A549 (cell line): ENCODE results near the gene PPCS.

Experiments used
- CTCF ChIP-seq: fragments of >200 bp; sonication (Bioruptor Twin); formaldehyde crosslinking; IDR thresholded peaks from 3 replicates; pipeline ENCODE4 v1.5.1; 2016
- KDM1A ChIP-seq: fragments of 200-600 bp; sonication (generic); IDR thresholded peaks from 2 replicates; pipeline ENCODE4 v1.6.1; 2016; ENCODE audit warnings: low read depth, mild to moderate bottlenecking
- KDM5A ChIP-seq: fragments of 200-600 bp; sonication (generic); IDR thresholded peaks from 2 replicates; pipeline ENCODE4 v1.6.1; 2016; ENCODE audit warnings: antibody characterized with exemption, mild to moderate bottlenecking
- MAX ChIP-seq: IDR thresholded peaks from 2 replicates; pipeline ENCODE4 v1.6.1; 2012
- POLR2A ChIP-seq: IDR thresholded peaks from 2 replicates; pipeline ENCODE4 v1.6.1; 2012; ENCODE audit warnings: mild to moderate bottlenecking, low read length
- RFX5 ChIP-seq: fragments of 450-650 bp; IDR thresholded peaks from 2 replicates; pipeline ENCODE4 v1.7.1; 2014; ENCODE audit warnings: antibody characterized with exemption, mild to moderate bottlenecking, moderate library complexity

- TF ChIP-seq CTCF (no peak), RFX5 (no peak), KDM1A (no peak), KDM5A (no peak), POLR2A (no peak), MAX (no peak)
These were observed 32.7 kb upstream of the PPCS start for GRCh38 chr1:42423681-42424080.
